Measurements from ENCODE around the gene PANX2. TPM values are rescaled to one million over a fixed set of nuclear protein-coding genes. Genes with fewer than 3 reads are reported as not detected.

PANX2 gene
- total RNA-seq, 1 donor from 2014 or later, result 4.2 TPM

- no peaks in the 10 kb centered on the region for H3K27me3 ChIP-seq
These were observed 3.4 kb downstream of the PANX2 start for GRCh38 chr22:50173983-50174355.

GRCh38 chr22:50174382-50175190 lies 4.1 kb downstream of the PANX2 start:
- intact Hi-C loops (cut with DNase I), result loop anchor here (5.0 kb wide), 1 partner anchor 962 kb away; no protein-coding TSS in a partner anchor
- no peak for DNase-seq (ENCODE audit: extremely low spot score in 2 of 2)
- no peaks in the 10 kb centered on the region for H3K27me3 ChIP-seq
- TF ChIP-seq POLR2A (IDR thresholded peaks at IDR 0.05) (no peak), CTCF (IDR thresholded peaks at IDR 0.05) (no peak), POLR2AphosphoS5 (IDR thresholded peaks at IDR 0.05; ENCODE audit: insufficient read depth in 1 of 2, low read depth in 1 of 2) (no peak)
- no peaks in the 10 kb centered on the region for H3K36me3 ChIP-seq
- no peaks in the 10 kb centered on the region for H3K9me3 ChIP-seq
- peaks cover 12% of the 10 kb centered on the region for H3K4me1 ChIP-seq
- no peak overlapping the region for H3K27ac ChIP-seq
- H3K4me3 ChIP-seq, result no peak overlapping the region

More at GRCh38 chr22:50173983-50174355, 3.4 kb downstream of the PANX2 start:
- Histone ChIP-seq H3K27ac (no peak overlapping the region), H3K9me3 (no peaks in the 10 kb centered on the region), H3K4me3 (no peak overlapping the region), H3K36me3 (no peaks in the 10 kb centered on the region), H3K4me1 (peaks cover 18% of the 10 kb centered on the region)
- TF ChIP-seq POLR2AphosphoS5 (IDR thresholded peaks at IDR 0.05; ENCODE audit: insufficient read depth in 1 of 2, low read depth in 1 of 2), result no peak
- intact Hi-C loops (cut with DNase I), result loop anchor here (5.0 kb wide), 1 partner anchor 962 kb away; no protein-coding TSS in a partner anchor
- no peak for DNase-seq (ENCODE audit: extremely low spot score in 2 of 2)

- H3K27me3 ChIP-seq, result no peaks in the 10 kb centered on the region
- no peak for TF ChIP-seq POLR2A (IDR thresholded peaks at IDR 0.05)
- no peak for TF ChIP-seq CTCF (IDR thresholded peaks at IDR 0.05)
- TF ChIP-seq POLR2AphosphoS5 (IDR thresholded peaks at IDR 0.05; ENCODE audit: insufficient read depth in 1 of 2, low read depth in 1 of 2), result no peak
These were observed 4.6 kb downstream of the PANX2 start for GRCh38 chr22:50175191-50175461.

DNA sequence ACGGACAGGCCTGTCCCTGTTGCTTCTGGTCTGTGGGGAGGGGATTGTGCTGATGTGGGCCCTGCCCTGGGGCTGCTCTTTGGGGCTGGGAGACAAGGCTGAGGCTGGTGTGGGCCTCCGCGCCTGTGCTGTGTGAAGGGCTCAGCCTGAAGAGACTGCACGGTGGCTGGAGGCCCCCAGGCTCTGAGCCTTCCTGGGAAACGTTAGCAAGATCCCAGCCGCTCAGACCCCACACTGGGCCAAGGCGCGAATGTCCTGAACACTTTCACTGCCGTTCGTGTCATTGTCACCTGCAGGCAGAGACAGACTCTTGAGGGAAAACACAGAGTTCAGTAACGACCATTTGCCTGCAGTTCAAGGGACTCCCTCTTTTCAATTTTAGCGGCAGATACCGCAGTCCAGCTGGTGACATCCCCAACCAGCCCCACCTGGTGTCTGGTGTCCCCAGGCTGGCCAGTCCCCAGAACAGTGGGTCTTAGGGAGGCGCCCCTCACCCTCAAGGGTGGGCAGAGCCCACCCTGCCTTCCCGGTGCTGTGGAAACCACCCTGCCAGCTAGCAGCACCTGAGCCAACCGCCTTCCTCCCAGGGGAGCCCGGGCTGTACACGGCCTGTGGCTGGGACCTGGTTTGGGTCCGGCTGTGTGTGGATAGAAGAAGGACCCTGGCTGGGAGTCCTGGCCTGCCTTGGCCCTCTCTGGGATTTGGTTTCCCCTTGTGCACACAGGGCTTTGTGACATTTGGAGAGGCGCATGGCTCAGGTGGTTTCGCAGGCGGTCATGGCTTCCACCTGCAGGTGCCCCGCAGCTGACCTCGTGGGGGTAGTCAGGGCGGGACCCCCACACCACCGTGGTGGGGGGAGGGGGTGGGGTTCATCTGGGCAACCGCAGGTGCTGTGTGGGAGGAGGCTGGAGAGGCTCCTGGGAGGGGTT lies 5.7 kb downstream of the PANX2 start:
- Histone ChIP-seq H3K9me3 (no peaks in the 10 kb centered on the region), H3K27me3 (no peaks in the 10 kb centered on the region), H3K27ac (no peak overlapping the region), H3K36me3 (no peaks in the 10 kb centered on the region), H3K4me1 (peaks cover 6% of the 10 kb centered on the region), H3K4me3 (no peak overlapping the region)
- no peak for DNase-seq (ENCODE audit: extremely low spot score in 2 of 2)
- intact Hi-C loops (cut with DNase I), result no loop called here
- TF ChIP-seq POLR2A (IDR thresholded peaks at IDR 0.05) (no peak), CTCF (IDR thresholded peaks at IDR 0.05) (no peak), POLR2AphosphoS5 (IDR thresholded peaks at IDR 0.05; ENCODE audit: insufficient read depth in 1 of 2, low read depth in 1 of 2) (no peak)

More at GRCh38 chr22:50175191-50175461, 4.6 kb downstream of the PANX2 start:
- intact Hi-C loops (cut with DNase I), result no loop called here
- H3K27ac ChIP-seq, result no peak overlapping the region
- no peak for DNase-seq (ENCODE audit: extremely low spot score in 2 of 2)
- H3K4me3 ChIP-seq, result no peak overlapping the region
- H3K9me3 ChIP-seq, result no peaks in the 10 kb centered on the region
- no peaks in the 10 kb centered on the region for H3K36me3 ChIP-seq
- peaks cover 10% of the 10 kb centered on the region for H3K4me1 ChIP-seq

DNA sequence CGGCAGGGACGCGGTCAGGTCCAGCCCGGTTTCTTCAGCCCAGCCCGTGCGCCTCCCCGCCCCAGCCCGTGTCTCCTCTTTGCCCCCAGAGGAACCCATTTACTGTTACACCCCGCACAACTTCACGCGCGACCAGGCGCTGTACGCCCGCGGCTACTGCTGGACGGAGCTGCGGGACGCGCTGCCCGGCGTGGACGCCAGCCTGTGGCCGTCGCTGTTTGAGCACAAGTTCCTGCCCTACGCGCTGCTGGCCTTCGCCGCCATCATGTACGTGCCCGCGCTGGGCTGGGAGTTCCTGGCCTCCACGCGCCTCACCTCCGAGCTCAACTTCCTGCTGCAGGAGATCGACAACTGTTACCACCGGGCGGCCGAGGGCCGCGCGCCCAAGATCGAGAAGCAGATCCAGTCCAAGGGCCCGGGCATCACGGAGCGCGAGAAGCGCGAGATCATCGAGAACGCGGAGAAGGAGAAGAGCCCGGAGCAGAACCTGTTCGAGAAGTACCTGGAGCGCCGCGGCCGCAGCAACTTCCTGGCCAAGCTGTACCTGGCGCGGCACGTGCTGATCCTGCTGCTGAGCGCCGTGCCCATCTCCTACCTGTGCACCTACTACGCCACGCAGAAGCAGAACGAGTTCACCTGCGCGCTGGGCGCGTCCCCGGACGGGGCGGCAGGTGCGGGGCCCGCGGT lies 6.5 kb downstream of the PANX2 start:
- TF ChIP-seq POLR2A (IDR thresholded peaks at IDR 0.05) (no peak), POLR2AphosphoS5 (IDR thresholded peaks at IDR 0.05; ENCODE audit: insufficient read depth in 1 of 2, low read depth in 1 of 2) (no peak), CTCF (IDR thresholded peaks at IDR 0.05) (no peak)
- Histone ChIP-seq H3K4me3 (no peak overlapping the region), H3K9me3 (no peaks in the 10 kb centered on the region), H3K36me3 (no peaks in the 10 kb centered on the region), H3K27me3 (no peaks in the 10 kb centered on the region), H3K4me1 (no peaks in the 10 kb centered on the region), H3K27ac (no peak overlapping the region)
- intact Hi-C loops (cut with DNase I), result no loop called here
- no peak for DNase-seq (ENCODE audit: extremely low spot score in 2 of 2)
